Activated CD4-positive, alpha-beta T cell treated with anti-CD3 and anti-CD28 coated beads, Interleukin-2, amount 50 U/mL, for 1 hour (primary cell): Measurements from ENCODE around the gene PRPF40A.
"Not testable (repeated sequence)": the region's sequence is repeated elsewhere in the genome, so short reads cannot be mapped to it uniquely, and the experiment has no call there.

Source experiments
- DNase-seq: peaks from one replicate; pipeline ENCODE4 v3.0.0-alpha.2; 2020

The PRPF40A gene

DNA sequence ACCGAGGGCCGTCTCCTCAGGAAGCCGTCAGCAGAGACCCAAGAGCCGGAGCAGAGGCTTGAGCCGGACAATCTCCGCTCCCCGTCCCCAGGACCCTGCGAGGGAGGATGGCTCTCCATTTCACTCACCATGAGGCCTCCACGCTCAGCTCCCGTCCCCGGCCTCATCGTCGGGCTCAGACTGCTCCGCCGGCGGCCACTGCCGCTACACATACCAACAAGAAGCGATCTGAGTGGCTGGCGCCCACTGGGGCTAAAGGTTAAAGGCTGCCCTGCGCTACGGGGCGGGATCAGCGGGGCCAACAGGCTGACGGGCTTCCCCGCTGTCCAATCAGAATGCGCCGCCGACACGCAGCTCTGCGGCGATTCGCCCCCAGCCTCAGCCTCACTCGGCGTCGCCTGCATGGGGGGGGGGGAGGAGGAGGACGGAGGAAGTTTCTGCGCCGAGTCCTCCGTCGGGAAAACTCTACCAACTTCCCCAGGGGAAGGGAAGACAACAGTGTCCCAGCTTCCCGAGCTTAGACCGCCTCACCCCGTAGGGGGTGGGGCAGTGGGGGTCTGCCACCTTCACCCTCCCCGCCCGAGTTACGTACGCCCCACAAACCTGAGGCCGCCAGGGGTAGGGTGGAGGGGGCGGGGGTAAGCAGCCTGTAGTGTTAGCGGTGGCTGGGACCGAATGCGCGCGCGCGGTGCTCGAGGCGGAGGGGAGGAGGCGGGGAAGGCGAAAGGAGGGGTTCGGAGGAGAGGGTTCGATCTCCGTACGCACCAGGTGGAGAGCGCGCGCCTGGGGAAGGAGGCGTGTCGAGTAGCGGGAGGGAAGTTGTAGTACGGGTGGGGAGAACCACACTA is at the start of gene PRPF40A:
TSS of gene PRPF40A (minus strand) at position 234 of the 848 bp plus-strand sequence. CDS start at position 212, 22 bp downstream.
- peak; percentile 99 for DNase-seq

DNA sequence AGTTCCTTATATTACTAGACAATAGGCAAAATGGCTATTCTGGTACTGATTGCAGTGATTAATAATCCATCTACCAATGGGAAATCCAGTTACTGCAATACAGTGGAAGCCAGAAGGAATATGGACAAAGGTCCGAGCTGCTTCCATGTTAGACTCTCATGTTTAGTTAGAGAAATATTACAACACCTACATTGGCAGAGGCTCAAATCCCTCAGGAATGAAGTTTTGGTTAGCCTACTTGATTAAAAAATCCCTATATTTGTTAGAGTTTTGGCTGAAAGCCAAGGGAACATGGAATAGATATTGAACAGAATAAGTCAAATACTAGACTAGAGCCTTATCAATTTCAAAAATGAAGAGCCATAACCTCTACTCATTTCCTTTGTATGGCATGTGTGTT is 49.7 kb upstream of the PRPF40A start:
- no peak for DNase-seq

DNA sequence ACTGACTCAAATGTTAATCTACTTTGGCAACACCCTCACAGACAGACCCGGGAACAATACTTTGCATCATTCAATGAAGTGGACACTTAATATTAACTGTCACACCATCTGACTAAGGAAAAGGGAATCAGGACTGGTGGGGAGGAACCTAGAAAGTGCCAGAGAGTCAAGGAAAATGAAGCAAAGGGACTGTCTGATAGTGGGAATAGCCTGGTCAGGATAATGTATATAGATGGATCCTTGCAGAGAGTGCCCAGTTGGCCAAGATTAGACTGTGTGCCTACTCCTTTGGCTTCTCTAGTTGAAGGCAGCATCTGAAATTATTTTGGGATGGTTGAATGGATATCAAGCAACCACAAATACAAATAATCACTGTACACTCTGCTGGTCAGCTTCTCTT is 46.4 kb upstream of the PRPF40A start:
- DNase-seq: no peak

DNA sequence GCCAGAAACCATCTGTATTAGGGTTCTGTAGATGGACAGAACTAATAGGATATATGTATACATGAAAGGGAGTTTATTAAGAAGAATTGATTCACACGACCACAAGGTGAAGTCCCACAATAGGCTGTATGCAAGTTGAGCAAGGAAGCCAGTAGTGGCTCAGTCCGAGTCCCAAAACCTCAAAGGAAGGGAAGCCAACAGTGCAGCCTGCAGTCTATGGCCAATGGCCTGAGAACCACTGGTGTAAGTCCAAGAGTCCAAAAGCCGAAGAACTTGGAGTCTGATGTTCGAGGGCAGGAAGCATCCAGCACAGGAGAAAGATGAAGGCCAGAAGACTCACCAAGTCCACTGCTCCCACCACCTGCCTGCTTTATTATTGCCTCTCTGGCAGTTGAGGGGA is 45.9 kb upstream of the PRPF40A start:
- DNase-seq: not testable (repeated sequence)

DNA sequence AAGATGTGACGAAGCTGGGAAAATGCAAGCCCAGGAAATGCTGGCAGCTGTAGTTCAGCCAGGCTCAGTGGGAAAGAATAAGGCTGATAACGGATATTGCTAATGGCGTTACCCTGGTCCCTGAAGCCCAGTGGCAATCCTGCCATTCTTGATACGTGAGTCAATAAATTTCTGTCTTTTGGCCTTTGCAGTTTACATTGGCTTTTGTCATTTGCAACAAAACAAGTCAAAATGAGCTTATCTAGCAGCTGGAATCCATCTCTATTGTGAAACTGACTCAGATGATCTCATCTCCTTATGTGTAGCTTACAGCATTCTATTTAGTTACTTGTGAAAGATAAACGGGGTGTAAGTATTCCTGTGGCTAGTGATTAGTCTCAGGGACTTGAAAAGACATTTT is 44.9 kb upstream of the PRPF40A start:
- no peak for DNase-seq

DNA sequence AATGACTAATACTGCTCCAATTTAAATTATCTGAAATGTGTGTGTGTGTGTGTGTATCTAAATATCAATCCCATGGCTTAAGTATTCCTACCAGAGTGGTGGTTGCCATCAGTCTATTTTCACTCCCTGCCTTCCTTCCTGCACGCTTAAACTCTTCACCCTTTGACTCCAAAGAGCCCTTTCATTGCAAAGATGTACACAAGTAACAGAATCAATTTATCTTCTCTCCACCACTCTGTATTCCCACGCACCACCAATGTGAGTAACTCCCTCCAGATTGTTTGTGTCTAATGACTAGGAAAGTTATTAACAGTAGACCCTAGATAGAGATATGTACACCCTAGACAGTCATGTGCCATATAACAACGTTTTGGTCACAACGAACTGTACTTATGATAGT is 44.0 kb upstream of the PRPF40A start:
- no peak for DNase-seq

DNA sequence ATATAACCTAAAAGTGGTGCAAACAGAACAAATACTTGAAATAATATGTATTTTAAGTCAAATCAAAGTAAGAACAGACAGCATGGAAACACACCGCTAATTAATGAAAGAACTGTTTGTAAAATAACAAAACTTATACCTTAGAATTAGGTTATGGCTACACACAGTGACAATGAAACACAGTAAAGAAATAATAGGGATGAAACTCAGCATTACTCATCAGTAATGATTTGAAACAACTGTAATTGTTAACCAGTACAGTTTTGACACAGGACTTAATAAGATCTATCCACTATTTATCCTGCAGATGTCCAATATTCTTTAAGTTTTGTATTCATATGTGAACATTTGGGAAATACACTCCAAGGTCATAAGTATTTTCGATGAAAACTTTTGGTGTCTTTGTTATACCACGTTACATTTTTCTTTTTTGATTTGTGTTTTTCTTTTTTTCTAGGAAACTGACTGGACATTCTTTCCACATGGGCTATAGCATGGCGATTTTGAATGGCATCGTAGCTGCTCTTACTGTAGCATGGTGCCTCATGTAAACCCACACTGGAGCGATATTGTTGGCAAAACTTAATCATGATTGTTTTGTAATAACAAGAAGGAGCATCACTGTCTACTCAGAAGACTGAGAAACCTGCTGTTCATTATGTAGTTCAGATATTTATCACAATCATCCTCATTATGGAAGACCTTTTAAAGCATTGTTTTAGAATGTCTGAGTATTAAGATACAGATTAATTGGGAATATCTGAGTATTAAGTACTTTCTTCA is 42.2 kb upstream of the PRPF40A start:
- no peak for DNase-seq

DNA sequence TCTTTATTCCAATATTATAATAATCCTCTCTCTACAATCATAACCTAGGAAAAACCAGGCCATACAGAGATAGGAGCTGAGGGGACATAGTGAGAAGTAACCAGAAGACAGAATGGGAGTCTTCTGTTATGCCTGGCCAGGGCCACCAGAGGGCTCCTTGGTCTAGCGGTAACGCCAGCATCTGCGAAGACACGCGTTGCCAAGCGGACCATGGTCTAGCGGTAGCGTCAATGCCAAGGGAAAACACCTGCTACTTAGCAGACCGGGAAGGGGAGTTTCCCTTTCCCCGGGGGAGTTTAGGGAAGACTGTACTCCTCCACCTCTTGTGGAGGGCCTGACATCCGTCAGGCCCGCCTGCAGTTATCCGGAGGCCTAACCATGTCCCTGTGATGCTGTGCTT is 37.8 kb upstream of the PRPF40A start:
- no peak for DNase-seq

DNA sequence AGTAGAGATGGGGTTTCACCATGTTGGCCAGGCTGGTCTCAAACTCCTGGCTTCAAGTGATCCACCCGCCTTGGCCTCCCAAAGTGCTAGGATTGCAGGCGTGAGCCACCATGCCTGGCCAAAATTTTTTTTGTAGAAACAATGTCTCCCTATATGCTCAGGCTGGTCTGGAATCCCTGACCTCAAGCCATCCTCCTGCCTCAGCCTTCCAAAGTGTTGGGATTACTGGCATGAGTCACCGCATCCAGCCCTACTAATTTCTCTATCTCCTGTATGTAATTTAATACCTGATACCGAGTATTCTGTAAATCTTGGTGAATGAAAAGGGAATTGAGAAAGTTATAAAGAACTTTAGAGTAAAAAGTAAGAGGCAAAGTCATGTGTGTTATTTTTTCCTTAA is 30.5 kb upstream of the PRPF40A start:
- not testable (repeated sequence) for DNase-seq

DNA sequence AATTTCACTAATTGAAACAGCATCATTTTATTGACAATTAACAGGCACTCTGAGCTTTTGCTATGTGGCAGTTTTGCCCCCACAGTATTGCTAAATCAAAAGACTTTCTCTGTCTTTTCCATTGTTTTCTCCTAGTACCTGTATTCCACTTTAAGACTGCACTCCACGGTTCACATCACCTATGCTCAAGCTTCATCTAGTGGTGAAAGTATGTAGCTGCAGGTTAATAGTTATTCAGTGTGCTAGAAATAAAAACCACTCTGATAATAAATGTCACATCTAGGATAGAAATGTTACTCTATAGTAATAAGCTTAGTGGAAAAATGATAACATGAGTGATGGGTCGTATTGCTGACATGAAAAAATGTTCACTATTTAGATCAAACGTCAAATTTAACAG is 25.7 kb upstream of the PRPF40A start:
- no peak for DNase-seq

DNA sequence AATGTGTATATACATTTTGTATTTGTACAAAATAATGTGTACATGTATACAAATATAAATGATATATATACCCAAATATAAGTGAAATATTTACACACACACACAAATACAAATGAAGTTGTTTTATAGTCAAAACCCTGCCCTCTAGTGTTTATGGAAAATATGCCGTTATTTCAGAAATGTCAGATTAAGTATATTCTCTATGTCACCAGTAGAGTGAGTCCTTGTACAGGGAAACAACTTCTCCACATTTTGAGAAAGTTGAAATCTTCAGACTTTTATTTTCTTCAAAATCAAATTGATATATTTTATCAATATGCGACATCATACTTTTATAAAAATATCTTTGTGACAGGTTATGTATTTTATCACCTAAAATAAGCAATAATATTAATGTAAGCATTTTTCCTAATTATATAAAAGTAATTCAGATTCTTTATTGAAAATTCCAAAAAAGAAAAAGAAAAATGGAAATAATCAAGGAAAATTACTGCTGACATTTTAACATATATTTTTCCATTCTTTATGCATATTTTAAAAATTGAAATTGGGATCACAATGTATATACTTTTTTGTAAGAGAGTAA is 23.6 kb upstream of the PRPF40A start:
- DNase-seq: no peak

DNA sequence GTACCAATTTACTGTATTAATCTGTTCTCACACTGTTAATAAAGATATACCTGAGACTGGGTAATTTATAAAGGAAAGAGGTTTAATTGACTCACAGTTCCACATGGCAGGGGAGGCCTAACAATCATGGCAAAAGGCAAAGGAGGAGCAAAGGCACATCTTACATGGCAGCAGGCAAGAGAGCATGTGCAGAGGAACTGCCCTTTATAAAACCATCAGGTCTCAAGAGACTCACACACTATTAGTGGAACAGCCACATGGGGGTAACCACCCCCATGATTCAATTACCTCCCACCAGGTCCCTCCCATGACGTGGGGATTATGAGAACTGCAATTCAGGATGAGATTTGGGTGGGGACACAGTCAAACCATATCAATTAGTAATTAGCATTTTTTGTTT is 22.4 kb upstream of the PRPF40A start:
- DNase-seq: not testable (repeated sequence)

DNA sequence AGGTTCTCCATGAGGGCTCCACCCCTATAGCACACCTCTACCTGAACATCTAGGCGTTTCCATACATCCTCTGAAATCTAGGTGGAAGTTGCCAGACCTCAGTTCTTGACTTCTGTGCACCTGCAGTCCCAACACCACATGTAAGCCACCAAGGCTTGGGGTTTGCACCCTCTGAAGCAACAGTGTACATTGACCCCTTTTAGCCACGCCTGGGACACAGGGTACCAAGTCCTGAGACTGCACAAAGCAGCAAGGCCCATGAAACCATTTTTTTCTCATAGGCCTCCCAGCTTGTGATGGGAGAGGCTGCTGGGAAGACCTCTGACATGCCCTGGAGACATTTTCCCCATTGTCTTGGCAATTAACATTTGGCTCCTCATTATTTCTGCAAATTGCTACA is 21.2 kb upstream of the PRPF40A start:
- no peak for DNase-seq

DNA sequence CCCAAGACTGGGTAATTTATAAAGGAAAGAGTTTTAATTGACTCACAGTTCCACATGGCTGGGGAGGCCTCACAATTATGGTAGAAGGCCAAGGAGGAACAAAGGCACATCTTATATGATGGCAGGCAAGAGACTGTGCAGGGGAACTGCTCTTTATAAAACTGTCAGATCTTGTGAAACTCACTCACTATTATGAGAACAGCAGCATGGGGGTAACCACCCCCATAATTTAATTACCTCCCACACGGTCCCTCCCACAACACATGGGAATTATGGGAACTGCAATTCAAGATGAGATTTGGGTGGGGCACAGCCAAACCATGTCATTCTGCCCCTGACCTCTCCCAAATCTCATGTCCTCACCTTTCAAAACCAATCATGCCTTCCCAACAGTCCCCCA is 20.2 kb upstream of the PRPF40A start:
- not testable (repeated sequence) for DNase-seq

DNA sequence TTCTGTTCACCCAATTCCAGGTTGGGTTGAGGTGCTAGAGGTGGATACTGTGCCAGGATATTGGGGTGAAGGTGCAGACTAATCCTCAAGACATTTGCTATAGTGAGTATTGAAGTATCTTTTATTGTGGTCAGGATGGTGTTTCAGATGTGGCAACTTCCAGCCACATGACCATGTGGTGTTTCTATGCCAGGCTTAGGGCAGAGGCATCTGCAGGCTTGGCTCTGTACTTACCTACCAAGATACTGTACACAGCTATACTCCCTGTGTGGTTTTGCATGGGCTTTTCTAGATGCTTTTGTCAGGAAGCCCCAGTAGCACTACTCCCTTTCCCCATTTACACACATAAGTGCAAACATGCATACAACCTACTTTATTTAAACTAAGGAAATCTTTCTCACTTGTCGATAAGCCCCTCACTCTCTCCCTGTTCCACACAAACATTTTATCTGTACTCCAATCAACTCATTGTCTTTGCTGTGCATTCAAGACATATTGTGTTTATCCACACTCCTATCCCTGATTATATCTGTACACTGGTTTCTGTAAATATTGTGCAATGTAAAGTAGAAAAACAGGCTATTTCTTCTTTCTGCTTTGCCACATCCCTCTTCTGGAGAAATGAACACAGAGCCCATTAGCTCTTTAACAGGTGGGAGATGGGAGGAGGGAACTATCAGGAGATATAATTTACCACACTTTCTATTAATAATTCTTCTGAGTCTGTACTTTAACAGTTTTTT is 13.5 kb upstream of the PRPF40A start:
- DNase-seq: peak; percentile 27

DNA sequence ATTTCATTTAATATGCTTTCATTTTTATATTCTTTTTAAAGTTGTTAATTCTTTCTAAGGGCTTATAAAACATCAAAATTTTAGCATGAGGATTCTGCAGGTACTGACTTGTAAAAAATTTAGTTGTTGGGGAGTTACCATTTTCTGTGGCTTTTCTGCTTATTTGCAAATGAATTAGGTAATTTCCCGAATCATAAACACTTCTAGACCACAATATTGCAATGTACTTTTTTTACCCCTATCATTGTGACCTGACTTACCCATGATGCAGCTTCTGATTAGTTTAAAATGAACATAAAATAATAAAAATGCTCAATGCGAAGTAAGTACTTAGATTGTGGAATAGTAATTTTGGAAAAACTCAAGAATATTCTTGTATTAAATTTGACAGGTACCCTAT is 12.6 kb upstream of the PRPF40A start:
- no peak for DNase-seq

DNA sequence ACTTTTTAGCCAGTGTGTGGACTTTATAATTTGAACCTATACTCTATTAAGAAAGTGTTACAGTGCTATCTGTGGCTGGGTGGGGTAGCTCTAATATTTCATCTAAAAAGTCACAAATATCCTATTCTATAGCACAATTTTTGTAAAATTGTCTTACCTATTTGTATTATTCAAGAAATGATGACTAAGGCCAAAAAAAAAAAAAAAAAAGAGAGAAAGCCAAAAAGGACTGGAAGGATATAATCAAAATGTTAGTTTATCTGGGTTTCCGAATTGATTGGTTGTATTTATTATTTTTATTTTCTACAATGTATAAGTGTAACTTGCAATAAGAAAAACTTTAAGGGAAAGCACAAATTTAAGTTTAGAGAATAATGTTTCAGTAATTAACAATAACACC is 6.7 kb upstream of the PRPF40A start:
- no peak for DNase-seq

DNA sequence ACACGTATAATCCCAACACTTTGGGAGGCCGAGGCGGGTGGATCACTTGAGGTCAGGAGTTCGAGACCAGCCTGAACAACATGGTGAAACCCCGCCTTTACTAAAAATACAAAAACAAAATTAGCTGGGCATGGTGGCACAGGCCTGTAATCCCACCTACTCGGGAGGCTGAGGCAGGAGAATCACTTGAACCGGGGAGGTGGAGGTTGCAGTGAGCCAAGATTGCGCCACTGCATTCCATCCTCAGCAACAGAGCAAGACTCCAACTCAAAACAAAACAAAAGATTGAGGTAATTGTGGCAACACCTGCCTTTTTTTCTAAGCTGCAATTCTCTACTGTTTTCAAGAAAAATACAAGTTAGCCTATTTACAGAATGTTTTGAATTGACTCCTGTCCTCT is 5.4 kb upstream of the PRPF40A start:
- not testable (repeated sequence) for DNase-seq

DNA sequence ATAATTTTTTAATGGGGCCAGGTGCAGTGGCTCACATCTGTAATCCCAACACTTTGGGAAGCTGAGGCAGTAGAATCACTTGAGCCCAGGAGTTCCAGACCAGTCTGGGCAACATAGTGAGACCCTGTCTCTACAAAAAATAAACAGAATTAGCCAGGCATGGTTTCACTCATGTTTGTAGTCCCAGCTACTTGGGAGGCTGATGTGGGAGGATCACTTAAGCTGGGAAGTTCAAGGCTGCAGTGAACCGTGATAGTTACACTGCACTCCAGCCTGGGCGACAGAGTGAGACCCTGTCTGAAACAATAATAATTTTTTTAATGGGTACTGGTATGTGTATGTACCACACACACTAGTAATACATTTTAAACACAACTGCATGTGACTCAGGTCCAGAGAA is 3.5 kb upstream of the PRPF40A start:
- no peak for DNase-seq

DNA sequence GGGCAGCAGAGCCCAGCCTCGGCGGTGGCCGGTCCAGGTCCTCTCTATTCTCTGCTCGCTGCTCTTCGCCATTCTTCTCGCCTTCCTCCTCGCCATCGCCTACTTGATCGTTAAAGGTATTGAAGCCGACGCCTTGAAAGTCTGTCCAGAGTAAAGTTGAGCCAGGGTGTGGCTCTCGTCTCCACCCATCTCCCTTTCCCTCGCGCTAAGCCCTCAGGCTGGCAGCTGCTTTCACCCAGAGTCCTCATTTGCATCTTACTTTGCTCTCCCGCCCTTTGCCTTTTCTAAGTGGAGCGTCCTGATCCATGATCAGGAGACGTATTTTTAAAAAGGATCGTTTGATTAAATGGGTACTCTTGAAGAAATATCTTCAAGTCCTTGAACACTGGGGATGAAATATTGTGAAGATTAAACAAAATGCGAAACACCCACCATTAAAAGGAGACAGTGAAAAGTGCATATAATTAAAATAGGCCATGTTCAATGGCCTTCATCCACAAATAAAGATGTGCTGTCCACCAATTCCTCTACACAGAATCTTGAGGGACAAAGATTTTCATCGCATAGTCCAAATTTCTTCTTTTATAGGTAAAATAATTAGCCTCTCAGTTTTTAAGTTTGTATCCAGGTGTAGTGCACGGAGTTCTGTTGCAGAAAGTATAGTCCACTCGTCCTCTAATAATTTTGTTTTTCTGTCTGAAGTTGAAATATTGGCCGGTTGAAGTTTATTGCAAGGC is 1.8 kb upstream of the PRPF40A start:
- no peak for DNase-seq

DNA sequence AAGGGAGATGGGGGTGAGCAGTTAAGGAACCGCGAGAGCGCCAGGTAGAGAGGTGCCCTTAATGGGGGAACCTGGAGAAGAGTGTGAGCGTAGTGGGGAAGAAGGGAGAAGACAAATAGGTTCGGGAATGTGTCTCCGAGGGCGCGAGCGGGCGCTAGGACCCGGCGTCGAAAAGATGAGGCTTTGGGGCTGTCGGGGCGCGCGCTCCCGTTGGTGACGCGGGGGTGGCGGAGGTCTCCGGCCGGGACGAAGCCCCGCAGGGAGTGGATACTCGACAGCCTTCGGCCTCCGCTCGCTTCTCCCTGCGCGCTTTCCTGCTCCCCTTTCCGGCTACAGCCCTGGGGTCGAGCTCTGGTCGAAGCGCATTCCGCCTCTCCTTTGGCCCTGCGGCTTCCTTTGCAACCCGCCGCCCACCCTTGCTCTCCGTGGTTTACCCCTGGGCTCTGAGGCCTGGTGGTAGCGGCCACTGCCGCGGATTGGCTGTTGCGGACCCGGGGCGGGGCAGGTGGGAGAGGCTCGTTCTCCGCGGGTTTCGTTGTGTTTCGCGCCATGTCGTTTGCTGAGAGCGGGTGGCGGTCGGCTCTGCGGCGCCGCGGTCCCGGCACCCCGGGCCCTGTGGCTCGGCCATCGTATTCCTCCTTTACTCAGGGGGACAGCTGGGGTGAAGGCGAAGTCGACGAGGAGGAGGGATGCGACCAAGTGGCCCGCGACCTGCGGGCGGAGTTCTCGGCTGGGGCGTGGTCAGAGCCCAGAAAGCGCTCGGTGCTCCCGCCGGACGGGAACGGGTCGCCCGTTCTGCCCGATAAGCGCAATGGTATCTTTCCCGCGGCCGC is 1.0 kb upstream of the PRPF40A start, which contains the start of gene ARL6IP6:
TSS of gene ARL6IP6 (plus strand) at position 545 of the 833 bp plus-strand sequence. CDS start at position 550, 5 bp downstream.
- peak; percentile 91 for DNase-seq
